ENCODE results near the gene ZNF222.

- no peak for TF ChIP-seq CTCF (IDR thresholded peaks at IDR 0.05 in 4 of 5, conservative IDR thresholded peaks at IDR 0.05 in 1 of 5)
- TF ChIP-seq POLR2A (IDR thresholded peaks at IDR 0.05), result no peak
Observed at GRCh38 chr19:44021221-44021620, 4.0 kb upstream of the ZNF222 start.

Measured in gastrocnemius medialis (tissue), 4 donors.